ENCODE results near the gene GAS7.

Gene GAS7

GRCh38 chr17:10072086-10072485 lies 126.3 kb downstream of the GAS7 start:
- TF ChIP-seq, protein P1, sequence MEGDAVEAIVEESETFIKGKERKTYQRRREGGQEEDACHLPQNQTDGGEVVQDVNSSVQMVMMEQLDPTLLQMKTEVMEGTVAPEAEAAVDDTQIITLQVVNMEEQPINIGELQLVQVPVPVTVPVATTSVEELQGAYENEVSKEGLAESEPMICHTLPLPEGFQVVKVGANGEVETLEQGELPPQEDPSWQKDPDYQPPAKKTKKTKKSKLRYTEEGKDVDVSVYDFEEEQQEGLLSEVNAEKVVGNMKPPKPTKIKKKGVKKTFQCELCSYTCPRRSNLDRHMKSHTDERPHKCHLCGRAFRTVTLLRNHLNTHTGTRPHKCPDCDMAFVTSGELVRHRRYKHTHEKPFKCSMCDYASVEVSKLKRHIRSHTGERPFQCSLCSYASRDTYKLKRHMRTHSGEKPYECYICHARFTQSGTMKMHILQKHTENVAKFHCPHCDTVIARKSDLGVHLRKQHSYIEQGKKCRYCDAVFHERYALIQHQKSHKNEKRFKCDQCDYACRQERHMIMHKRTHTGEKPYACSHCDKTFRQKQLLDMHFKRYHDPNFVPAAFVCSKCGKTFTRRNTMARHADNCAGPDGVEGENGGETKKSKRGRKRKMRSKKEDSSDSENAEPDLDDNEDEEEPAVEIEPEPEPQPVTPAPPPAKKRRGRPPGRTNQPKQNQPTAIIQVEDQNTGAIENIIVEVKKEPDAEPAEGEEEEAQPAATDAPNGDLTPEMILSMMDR (IDR thresholded peaks at IDR 0.05; ENCODE audit: low read depth, low read length) = no peak
- no peak overlapping the region for H3K4me3 ChIP-seq (ENCODE audit: low read depth, low read length)

GRCh38 chr17:10071141-10071540 lies 127.3 kb downstream of the GAS7 start:
- TF ChIP-seq, protein P1 (IDR thresholded peaks at IDR 0.05; ENCODE audit: low read depth, low read length) = no peak

DNA sequence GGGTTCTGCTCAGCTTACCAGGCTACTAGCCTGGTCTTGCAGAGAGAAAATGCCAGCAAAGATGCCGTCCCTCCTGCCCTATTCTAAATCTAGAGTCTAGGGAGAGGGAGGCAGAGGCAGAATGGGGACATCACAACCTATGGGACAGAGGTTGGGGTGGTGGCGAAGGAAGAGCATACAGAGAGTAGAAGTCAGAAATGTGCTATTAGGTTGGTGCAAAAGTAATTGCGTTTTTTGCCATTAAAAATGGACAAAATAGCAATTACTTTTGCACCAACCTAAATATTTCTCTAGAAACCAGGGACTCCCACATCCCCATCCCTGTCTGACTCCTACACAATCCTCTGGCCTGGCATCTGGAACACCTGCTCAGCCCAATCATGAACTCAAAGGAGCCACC lies 127.7 kb downstream of the GAS7 start:
- TF ChIP-seq, protein P1 (IDR thresholded peaks at IDR 0.05; ENCODE audit: low read depth, low read length) = no peak
- no peak overlapping the region for H3K4me3 ChIP-seq (ENCODE audit: low read depth, low read length)

More at GRCh38 chr17:10071141-10071540, 127.3 kb downstream of the GAS7 start:
- H3K4me3 ChIP-seq (ENCODE audit: low read depth, low read length) = no peak overlapping the region

GRCh38 chr17:10069301-10069700 lies 129.1 kb downstream of the GAS7 start:
- TF ChIP-seq, protein P1 (IDR thresholded peaks at IDR 0.05; ENCODE audit: low read depth, low read length) = no peak
- H3K4me3 ChIP-seq (ENCODE audit: low read depth, low read length) = no peak overlapping the region

- no peak overlapping the region for H3K4me3 ChIP-seq (ENCODE audit: low read depth, low read length)
- TF ChIP-seq, protein P1 (IDR thresholded peaks at IDR 0.05; ENCODE audit: low read depth, low read length) = no peak
Measured at GRCh38 chr17:10067446-10068143, 130.8 kb downstream of the GAS7 start.

- H3K4me3 ChIP-seq (ENCODE audit: low read depth, low read length) = no peak overlapping the region
- TF ChIP-seq, protein P1 (IDR thresholded peaks at IDR 0.05; ENCODE audit: low read depth, low read length) = no peak
Measured at GRCh38 chr17:10064536-10064935, 133.9 kb downstream of the GAS7 start.

- TF ChIP-seq, protein P1 (IDR thresholded peaks at IDR 0.05; ENCODE audit: low read depth, low read length) = no peak
- H3K4me3 ChIP-seq (ENCODE audit: low read depth, low read length) = no peak overlapping the region
Measured at GRCh38 chr17:10063730-10064241, 134.6 kb downstream of the GAS7 start.
